Measurements from ENCODE around the gene GSTA3. TPM values are rescaled to one million over a fixed set of nuclear protein-coding genes. Genes with fewer than 3 reads are reported as not detected.
"Not testable (repeated sequence)": the region's sequence is repeated elsewhere in the genome, so short reads cannot be mapped to it uniquely, and the experiment has no call there.

Gene GSTA3
- total RNA-seq, 2 experiments from 2014 or later, result not detected

DNA sequence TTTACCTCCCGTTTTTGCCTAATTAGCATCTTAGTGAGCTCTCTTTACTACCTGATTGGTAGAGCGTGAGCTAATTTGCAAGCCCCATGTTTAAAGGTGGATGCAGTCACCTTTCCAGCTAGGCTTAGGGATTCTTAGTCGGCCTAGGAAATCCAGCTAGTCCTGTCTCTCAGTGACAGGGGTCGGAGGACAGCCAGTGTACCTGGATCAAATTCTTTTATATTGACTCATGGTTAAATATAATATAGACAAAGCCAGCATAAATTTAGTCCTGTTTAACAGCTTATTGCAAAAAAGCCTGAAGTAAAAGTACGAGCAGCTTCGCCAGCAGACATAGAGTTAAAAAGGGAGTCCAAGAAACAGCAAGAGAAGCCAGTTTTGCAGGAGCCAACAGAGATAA, 12.2 kb upstream of the GSTA3 start:
- no peaks in the 10 kb centered on the region for H3K9me3 Mint-ChIP-seq
- ChIA-PET CTCF (interaction anchor here (1.0 kb wide), 1 partner anchor 75 kb away, joined by 3 read pairs; no protein-coding TSS in a partner anchor), POLR2A (no interaction called here)
- intact Hi-C loops (cut with micrococcal nuclease), result no loop called here
- no peak for ATAC-seq
- H3K4me1 Mint-ChIP-seq (ENCODE audit: low read depth), result no peaks in the 10 kb centered on the region
- TF ChIP-seq, protein P1, sequence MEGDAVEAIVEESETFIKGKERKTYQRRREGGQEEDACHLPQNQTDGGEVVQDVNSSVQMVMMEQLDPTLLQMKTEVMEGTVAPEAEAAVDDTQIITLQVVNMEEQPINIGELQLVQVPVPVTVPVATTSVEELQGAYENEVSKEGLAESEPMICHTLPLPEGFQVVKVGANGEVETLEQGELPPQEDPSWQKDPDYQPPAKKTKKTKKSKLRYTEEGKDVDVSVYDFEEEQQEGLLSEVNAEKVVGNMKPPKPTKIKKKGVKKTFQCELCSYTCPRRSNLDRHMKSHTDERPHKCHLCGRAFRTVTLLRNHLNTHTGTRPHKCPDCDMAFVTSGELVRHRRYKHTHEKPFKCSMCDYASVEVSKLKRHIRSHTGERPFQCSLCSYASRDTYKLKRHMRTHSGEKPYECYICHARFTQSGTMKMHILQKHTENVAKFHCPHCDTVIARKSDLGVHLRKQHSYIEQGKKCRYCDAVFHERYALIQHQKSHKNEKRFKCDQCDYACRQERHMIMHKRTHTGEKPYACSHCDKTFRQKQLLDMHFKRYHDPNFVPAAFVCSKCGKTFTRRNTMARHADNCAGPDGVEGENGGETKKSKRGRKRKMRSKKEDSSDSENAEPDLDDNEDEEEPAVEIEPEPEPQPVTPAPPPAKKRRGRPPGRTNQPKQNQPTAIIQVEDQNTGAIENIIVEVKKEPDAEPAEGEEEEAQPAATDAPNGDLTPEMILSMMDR (IDR thresholded peaks at IDR 0.05), result no peak
- H3K27ac Mint-ChIP-seq, result no peak overlapping the region
- peaks cover 7% of the 10 kb centered on the region for H3K27me3 Mint-ChIP-seq
- no peak overlapping the region for H3K4me3 Mint-ChIP-seq
- H3K36me3 Mint-ChIP-seq (ENCODE audit: low read depth), result no peaks in the 10 kb centered on the region
- DNase-seq, result no peak

DNA sequence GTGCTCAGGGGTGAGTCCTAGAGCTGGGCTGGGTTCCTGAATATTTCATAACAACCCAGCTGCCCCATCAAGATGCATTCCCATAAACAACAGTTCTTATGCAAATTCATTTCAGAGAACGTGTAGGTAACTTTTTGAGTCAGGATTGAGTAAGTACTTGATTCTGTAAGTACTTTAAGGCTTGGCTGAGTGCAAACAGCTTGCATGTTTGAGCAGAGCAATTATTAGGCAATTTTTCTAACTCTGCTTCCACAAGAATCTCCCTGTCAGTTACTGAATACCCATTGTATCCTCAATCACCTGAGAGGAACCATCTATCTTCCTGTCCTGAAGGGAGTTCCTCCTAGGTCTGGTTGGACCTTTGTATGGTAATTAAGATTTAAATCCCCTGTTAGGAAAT, 10.0 kb upstream of the GSTA3 start:
- CTCF ChIA-PET, result not testable (repeated sequence)

DNA sequence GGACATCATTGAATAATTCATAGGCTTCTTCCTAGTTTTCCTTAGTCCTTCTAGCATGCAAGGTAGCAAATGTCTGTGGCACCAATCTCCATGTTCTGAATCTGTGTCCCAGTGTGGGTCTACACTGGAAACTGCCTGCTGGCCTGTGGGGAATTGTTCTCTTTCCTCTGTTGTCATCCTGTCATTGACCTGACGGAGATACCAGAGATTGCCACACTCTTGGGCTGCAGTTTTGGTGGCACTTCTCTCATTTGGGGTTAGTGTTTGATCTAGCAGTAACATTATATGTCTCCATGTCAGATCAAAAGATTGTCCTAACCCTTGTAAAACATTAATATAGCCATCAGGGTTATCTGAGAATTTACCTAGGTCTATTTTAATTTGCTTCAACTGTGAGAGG, 9.3 kb upstream of the GSTA3 start:
- H3K4me3 Mint-ChIP-seq; H3K36me3 Mint-ChIP-seq (ENCODE audit: low read depth); H3K4me1 Mint-ChIP-seq (ENCODE audit: low read depth); CTCF ChIA-PET; POLR2A ChIA-PET; DNase-seq; H3K9me3 Mint-ChIP-seq; H3K27ac Mint-ChIP-seq; ATAC-seq; H3K27me3 Mint-ChIP-seq; intact Hi-C loops (cut with micrococcal nuclease): not testable (repeated sequence)

More for the DNA sequence above, 10.0 kb upstream of the GSTA3 start:
- ATAC-seq; H3K27me3 Mint-ChIP-seq; intact Hi-C loops (cut with micrococcal nuclease); DNase-seq; H3K27ac Mint-ChIP-seq; POLR2A ChIA-PET; H3K9me3 Mint-ChIP-seq; H3K36me3 Mint-ChIP-seq (ENCODE audit: low read depth); H3K4me1 Mint-ChIP-seq (ENCODE audit: low read depth); H3K4me3 Mint-ChIP-seq: not testable (repeated sequence)

DNA sequence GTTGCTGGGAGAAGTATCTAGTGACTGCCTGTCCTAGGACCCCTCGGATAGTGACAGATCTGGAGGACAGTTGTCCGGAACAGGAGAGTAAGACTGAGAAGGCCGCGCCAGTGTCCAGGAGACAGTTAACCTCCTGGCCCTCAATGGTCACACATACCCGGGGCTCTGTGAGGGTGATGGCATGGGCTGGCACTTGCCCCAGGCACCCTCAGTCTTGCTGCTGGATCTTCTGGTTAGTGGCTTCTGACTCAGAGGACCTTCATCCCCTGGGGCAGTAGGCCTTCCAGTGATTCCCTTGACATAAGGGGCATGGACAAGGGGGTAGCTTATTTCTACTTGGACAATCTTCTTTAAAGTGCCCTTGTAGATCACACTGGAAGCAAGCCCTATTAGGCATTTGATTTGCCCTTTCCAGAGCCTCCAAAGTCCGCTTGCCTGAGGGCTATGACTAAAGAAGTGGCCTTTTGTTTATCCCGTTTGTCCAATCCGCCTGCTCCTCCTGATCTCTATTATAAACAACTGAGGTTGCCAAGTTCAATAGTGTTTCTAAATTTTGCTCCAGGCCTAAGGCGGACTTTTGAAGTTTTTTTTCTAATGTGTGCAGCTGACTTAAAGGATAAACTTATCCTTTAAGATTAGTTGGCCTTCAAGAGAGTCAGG, 8.7 kb upstream of the GSTA3 start:
- H3K27ac Mint-ChIP-seq; intact Hi-C loops (cut with micrococcal nuclease); POLR2A ChIA-PET; H3K4me3 Mint-ChIP-seq; ATAC-seq; CTCF ChIA-PET; DNase-seq; H3K4me1 Mint-ChIP-seq (ENCODE audit: low read depth); H3K27me3 Mint-ChIP-seq; H3K36me3 Mint-ChIP-seq (ENCODE audit: low read depth); H3K9me3 Mint-ChIP-seq: not testable (repeated sequence)

DNA sequence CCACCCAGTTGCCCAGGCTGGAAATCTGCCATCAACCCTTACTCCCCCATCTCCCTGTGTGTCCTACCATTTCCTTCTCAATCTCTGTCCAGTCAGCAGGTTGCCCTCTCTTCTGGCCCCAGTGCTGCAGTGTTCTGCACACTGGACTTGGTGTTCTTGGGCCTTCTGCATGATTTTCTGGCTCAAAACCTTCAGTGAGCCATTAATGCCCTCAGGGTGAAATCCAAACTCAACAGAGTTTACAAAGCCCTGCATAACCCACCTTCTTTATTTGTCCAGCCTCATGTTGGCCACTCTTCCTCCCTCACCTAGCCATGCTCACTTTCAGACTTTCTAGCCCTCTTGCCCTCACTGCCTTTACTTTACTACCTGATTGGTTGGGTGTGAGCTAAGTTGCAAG, 5.0 kb upstream of the GSTA3 start:
- DNase-seq (no peak), ATAC-seq (no peak)
- TF ChIP-seq, protein P1 (IDR thresholded peaks at IDR 0.05), result no peak
- POLR2A ChIA-PET, result no interaction called here
- intact Hi-C loops (cut with micrococcal nuclease), result no loop called here
- CTCF ChIA-PET, result no interaction called here
- no peak overlapping the region for H3K4me3 Mint-ChIP-seq
- no peaks in the 10 kb centered on the region for H3K36me3 Mint-ChIP-seq (ENCODE audit: low read depth)
- peaks cover 2% of the 10 kb centered on the region for H3K9me3 Mint-ChIP-seq
- H3K4me1 Mint-ChIP-seq (ENCODE audit: low read depth), result no peaks in the 10 kb centered on the region
- no peak overlapping the region for H3K27ac Mint-ChIP-seq
- no peaks in the 10 kb centered on the region for H3K27me3 Mint-ChIP-seq

DNA sequence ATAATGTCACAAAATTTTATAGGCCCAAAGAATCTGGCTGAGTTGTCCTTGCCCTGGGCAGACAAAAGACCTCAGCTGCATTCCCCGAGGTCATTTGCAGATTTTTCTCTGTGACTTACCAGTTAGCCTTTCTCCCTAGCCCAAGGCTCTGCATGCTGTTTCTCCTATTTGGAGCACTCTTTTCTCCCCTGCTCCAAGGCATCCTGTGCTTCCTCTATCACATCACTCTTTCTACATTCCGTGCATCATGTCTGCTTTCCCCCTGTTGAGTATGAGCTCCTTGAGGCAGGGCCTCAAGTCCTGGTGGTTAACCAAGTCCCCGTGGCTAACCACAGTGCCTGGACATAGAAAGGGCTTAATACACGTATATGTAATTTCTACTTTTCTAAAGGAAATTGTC, 593 bp upstream of the GSTA3 start:
- TF ChIP-seq, protein P1 (IDR thresholded peaks at IDR 0.05), result no peak
- POLR2A ChIA-PET, result no interaction called here
- Mint-ChIP-seq H3K36me3 (ENCODE audit: low read depth) (no peaks in the 10 kb centered on the region), H3K4me3 (no peak overlapping the region), H3K4me1 (ENCODE audit: low read depth) (no peaks in the 10 kb centered on the region), H3K9me3 (peaks cover 2% of the 10 kb centered on the region), H3K27me3 (peaks cover 2% of the 10 kb centered on the region), H3K27ac (no peak overlapping the region)
- ATAC-seq (no peak), DNase-seq (no peak)
- CTCF ChIA-PET, result no interaction called here
- intact Hi-C loops (cut with micrococcal nuclease), result no loop called here
